ENCODE measurements around the gene NCAPG2. TPM values are rescaled to one million over a fixed set of nuclear protein-coding genes. Genes with fewer than 3 reads are reported as not detected.
"Not testable (repeated sequence)": the region's sequence is repeated elsewhere in the genome, so short reads cannot be mapped to it uniquely, and the experiment has no call there.

The NCAPG2 gene
- polyA plus RNA-seq, 6 donors from 2014 or later = 2.1 to 6.5 (median 4.0) TPM

- H3K36me3 Mint-ChIP-seq = peaks cover 18 to 24% of the 10 kb centered on the region in 2 donors
- not testable (repeated sequence) for H3K4me1 Mint-ChIP-seq; DNase-seq; H3K27ac Mint-ChIP-seq; H3K4me3 Mint-ChIP-seq; ATAC-seq (ENCODE audit: low read depth in 2 of 2); H3K9me3 Mint-ChIP-seq; H3K27me3 Mint-ChIP-seq
Measured at GRCh38 chr7:158668086-158668485, 36.5 kb downstream of the NCAPG2 start.

- H3K9me3 Mint-ChIP-seq; H3K4me3 Mint-ChIP-seq; H3K4me1 Mint-ChIP-seq; DNase-seq; H3K27ac Mint-ChIP-seq; H3K27me3 Mint-ChIP-seq; ATAC-seq (ENCODE audit: low read depth in 2 of 2): not testable (repeated sequence)
- H3K36me3 Mint-ChIP-seq = peaks cover 21 to 23% of the 10 kb centered on the region in 2 donors
Measured at GRCh38 chr7:158666966-158667678, 37.5 kb downstream of the NCAPG2 start.

- Mint-ChIP-seq H3K27me3 (no peaks in the 10 kb centered on the region), H3K27ac (no peak overlapping the region), H3K9me3 (no peaks in the 10 kb centered on the region), H3K36me3 (peaks cover 18 to 19% of the 10 kb centered on the region in 2 donors), H3K4me1 (no peaks in the 10 kb centered on the region), H3K4me3 (no peak overlapping the region)
- ATAC-seq (ENCODE audit: low read depth in 2 of 2) = no peak
- DNase-seq = no peak
Measured at GRCh38 chr7:158666401-158666800, 38.2 kb downstream of the NCAPG2 start.

GRCh38 chr7:158664406-158664805 lies 40.2 kb downstream of the NCAPG2 start:
- Mint-ChIP-seq H3K4me1 (no peaks in the 10 kb centered on the region), H3K9me3 (no peaks in the 10 kb centered on the region), H3K4me3 (no peak overlapping the region), H3K27ac (peak overlapping the region in 2 of 6 donors; percentile 30 to 35), H3K27me3 (no peaks in the 10 kb centered on the region), H3K36me3 (peaks cover 10 to 15% of the 10 kb centered on the region in 2 donors)
- ATAC-seq (ENCODE audit: low read depth in 2 of 2) = no peak
- DNase-seq = no peak

GRCh38 chr7:158663428-158663741 lies 41.2 kb downstream of the NCAPG2 start:
- Mint-ChIP-seq H3K4me3 (no peak overlapping the region), H3K27ac (peak overlapping the region in 1 of 6 donors; percentile 35), H3K27me3 (no peaks in the 10 kb centered on the region), H3K9me3 (no peaks in the 10 kb centered on the region), H3K36me3 (peaks cover 10 to 15% of the 10 kb centered on the region in 2 donors), H3K4me1 (no peaks in the 10 kb centered on the region)
- DNase-seq (no peak), ATAC-seq (ENCODE audit: low read depth in 2 of 2) (no peak)

- no peak for ATAC-seq (ENCODE audit: low read depth in 2 of 2)
- H3K27me3 Mint-ChIP-seq = no peaks in the 10 kb centered on the region
- no peaks in the 10 kb centered on the region for H3K9me3 Mint-ChIP-seq
- H3K27ac Mint-ChIP-seq = peak overlapping the region in 2 of 6 donors; percentile 35 to 60
- H3K4me3 Mint-ChIP-seq = no peak overlapping the region
- no peaks in the 10 kb centered on the region for H3K4me1 Mint-ChIP-seq
- DNase-seq = no peak
- H3K36me3 Mint-ChIP-seq = peaks cover 10 to 15% of the 10 kb centered on the region in 2 donors
Measured at GRCh38 chr7:158662610-158663427, 41.8 kb downstream of the NCAPG2 start.

- ATAC-seq (ENCODE audit: low read depth in 2 of 2) = no peak
- no peaks in the 10 kb centered on the region for H3K4me1 Mint-ChIP-seq
- H3K27ac Mint-ChIP-seq = peak overlapping the region in 1 of 6 donors; percentile 32
- H3K36me3 Mint-ChIP-seq = peaks cover 8 to 18% of the 10 kb centered on the region in 2 donors
- H3K4me3 Mint-ChIP-seq = no peak overlapping the region
- no peak for DNase-seq
- no peaks in the 10 kb centered on the region for H3K9me3 Mint-ChIP-seq
- H3K27me3 Mint-ChIP-seq = no peaks in the 10 kb centered on the region
Measured at GRCh38 chr7:158658475-158658874, 46.1 kb downstream of the NCAPG2 start.

- peak overlapping the region in 1 of 6 donors; percentile 82 for H3K27ac Mint-ChIP-seq
- no peak for ATAC-seq (ENCODE audit: low read depth in 2 of 2)
- no peaks in the 10 kb centered on the region for H3K9me3 Mint-ChIP-seq
- H3K4me3 Mint-ChIP-seq = no peak overlapping the region
- H3K27me3 Mint-ChIP-seq = no peaks in the 10 kb centered on the region
- H3K36me3 Mint-ChIP-seq = peaks cover 0 to 8% of the 10 kb centered on the region in 2 donors
- no peaks in the 10 kb centered on the region for H3K4me1 Mint-ChIP-seq
- DNase-seq = no peak
Measured at GRCh38 chr7:158657189-158657746, 47.3 kb downstream of the NCAPG2 start.

GRCh38 chr7:158655931-158656441 lies 48.6 kb downstream of the NCAPG2 start:
- H3K27ac Mint-ChIP-seq = peak overlapping the region in 2 of 6 donors; percentile 5 to 84
- no peak for DNase-seq

GRCh38 chr7:158655507-158655906 lies 49.1 kb downstream of the NCAPG2 start:
- no peak overlapping the region for H3K4me3 Mint-ChIP-seq
- peaks cover 0 to 14% of the 10 kb centered on the region in 2 donors for H3K36me3 Mint-ChIP-seq
- no peaks in the 10 kb centered on the region for H3K9me3 Mint-ChIP-seq
- ATAC-seq (ENCODE audit: low read depth in 2 of 2) (no peak), DNase-seq (no peak)
- H3K27ac Mint-ChIP-seq = peak overlapping the region in 1 of 6 donors; percentile 84
- no peaks in the 10 kb centered on the region for H3K4me1 Mint-ChIP-seq
- H3K27me3 Mint-ChIP-seq = no peaks in the 10 kb centered on the region

More at GRCh38 chr7:158655931-158656441, 48.6 kb downstream of the NCAPG2 start:
- peaks cover 0 to 10% of the 10 kb centered on the region in 2 donors for H3K36me3 Mint-ChIP-seq
- ATAC-seq (ENCODE audit: low read depth in 2 of 2) = no peak
- no peaks in the 10 kb centered on the region for H3K27me3 Mint-ChIP-seq
- no peak overlapping the region for H3K4me3 Mint-ChIP-seq
- H3K9me3 Mint-ChIP-seq = no peaks in the 10 kb centered on the region
- no peaks in the 10 kb centered on the region for H3K4me1 Mint-ChIP-seq

- peak overlapping the region in 1 of 6 donors; percentile 82 for H3K27ac Mint-ChIP-seq
- H3K27me3 Mint-ChIP-seq = no peaks in the 10 kb centered on the region
- ATAC-seq (ENCODE audit: low read depth in 2 of 2) = no peak
- no peak overlapping the region for H3K4me3 Mint-ChIP-seq
- H3K4me1 Mint-ChIP-seq = no peaks in the 10 kb centered on the region
- no peaks in the 10 kb centered on the region for H3K9me3 Mint-ChIP-seq
- H3K36me3 Mint-ChIP-seq = peaks cover 0 to 19% of the 10 kb centered on the region in 2 donors
- no peak for DNase-seq
Measured at GRCh38 chr7:158651968-158652565, 52.5 kb downstream of the NCAPG2 start.

- peaks cover 0 to 11% of the 10 kb centered on the region in 2 donors for H3K36me3 Mint-ChIP-seq
- no peak overlapping the region for H3K27ac Mint-ChIP-seq
- ATAC-seq (ENCODE audit: low read depth in 2 of 2) = no peak
- no peaks in the 10 kb centered on the region for H3K4me1 Mint-ChIP-seq
- H3K9me3 Mint-ChIP-seq = no peaks in the 10 kb centered on the region
- H3K27me3 Mint-ChIP-seq = no peaks in the 10 kb centered on the region
- DNase-seq = no peak
- H3K4me3 Mint-ChIP-seq = no peak overlapping the region
Measured at GRCh38 chr7:158650821-158651225, 53.8 kb downstream of the NCAPG2 start.

- no peak overlapping the region for H3K4me3 Mint-ChIP-seq
- DNase-seq (no peak), ATAC-seq (ENCODE audit: low read depth in 2 of 2) (no peak)
- H3K36me3 Mint-ChIP-seq = peaks cover 11 to 24% of the 10 kb centered on the region in 2 donors
- no peaks in the 10 kb centered on the region for H3K4me1 Mint-ChIP-seq
- no peak overlapping the region for H3K27ac Mint-ChIP-seq
- no peaks in the 10 kb centered on the region for H3K27me3 Mint-ChIP-seq
- no peaks in the 10 kb centered on the region for H3K9me3 Mint-ChIP-seq
Measured at GRCh38 chr7:158649279-158649678, 55.3 kb downstream of the NCAPG2 start.

Data from naive B cell (primary cell).